IMR-90 (cell line): ENCODE data around the gene ZBTB47. TPM values are rescaled to one million over a fixed set of nuclear protein-coding genes. Genes with fewer than 3 reads are reported as not detected.

Experiments used
- ATAC-seq: fragments of 200-7000 bp; cut with Tn5 transposase; 2 replicates; pipeline ENCODE4 v1.9.1; 2020; ENCODE audit warnings: low read depth, mild to moderate bottlenecking, moderate library complexity
- BruUV-seq: library from RNA; stranded (reverse); fragments of 400-500 nt; replicated peaks from 2 replicates; lab custom pipeline; 2021; lab: Mats Ljungman, UMichigan
- CTCF ChIA-PET: fragments of 300-600 bp; formaldehyde crosslinking; extraction: SDS; loops from one replicate; lab custom pipeline; 2021; ENCODE audit warnings: antibody characterized with exemption; lab: Yijun Ruan, JAX
- POLR2A ChIA-PET: fragments of 300-600 bp; sonication (Branson Sonifier 250); formaldehyde crosslinking; loops from one replicate; lab custom pipeline; 2022; ENCODE audit warnings: antibody characterized with exemption; ENCODE audit not compliant: unreplicated experiment; lab: Charles Lee
- DNase-seq: peaks from one replicate; pipeline ENCODE4 v3.0.0; 2013
- H2AFZ ChIP-seq: replicated peaks from 2 replicates; pipeline ENCODE3; 2013; ENCODE audit warnings: low read length, mild to moderate bottlenecking; ENCODE audit not compliant: poor library complexity
- H2AK5ac ChIP-seq: 2 replicates; pipeline ENCODE4 v1.6.1; 2013; ENCODE audit warnings: low read depth, low read length, inconsistent platforms
- H2AK9ac ChIP-seq: replicated peaks from 2 replicates; pipeline ENCODE3; 2013; ENCODE audit warnings: mild to moderate bottlenecking, low read depth, low read length, moderate library complexity; ENCODE audit not compliant: poor library complexity
- H2BK120ac ChIP-seq: 2 replicates; pipeline ENCODE4 v1.6.1; 2013; ENCODE audit warnings: low read depth, low read length, inconsistent platforms
- H2BK15ac ChIP-seq: 3 replicates; pipeline ENCODE4 v1.6.1; 2013; ENCODE audit warnings: low read depth, low read length, inconsistent platforms
- H2BK20ac ChIP-seq: 2 replicates; pipeline ENCODE4 v1.6.1; 2013; ENCODE audit warnings: low read depth, mild to moderate bottlenecking, inconsistent platforms, low read length, moderate library complexity
- H2BK5ac ChIP-seq: 2 replicates; pipeline ENCODE4 v1.6.1; 2013; ENCODE audit warnings: mild to moderate bottlenecking, low read depth, low read length, inconsistent platforms; ENCODE audit not compliant: poor library complexity, severe bottlenecking
- H3K14ac ChIP-seq: replicated peaks from 2 replicates; pipeline ENCODE4 v1.6.1; 2013; ENCODE audit warnings: low read depth, low read length, inconsistent platforms
- H3K18ac ChIP-seq: 2 replicates; pipeline ENCODE4 v1.6.1; 2013; ENCODE audit warnings: low read depth, low read length, control low read depth
- H3K23ac ChIP-seq: 2 replicates; pipeline ENCODE4 v1.6.1; 2013; ENCODE audit warnings: low read depth, low read length, inconsistent platforms
- H3K27ac ChIP-seq: 2 replicates; pipeline ENCODE4 v1.5.1; 2013; ENCODE audit warnings: mild to moderate bottlenecking, control low read depth, low read length; ENCODE audit not compliant: insufficient read depth
- H3K27me3 ChIP-seq: 2 replicates; pipeline ENCODE4 v1.6.1; 2013; ENCODE audit warnings: low read length; ENCODE audit not compliant: control insufficient read depth, insufficient read depth
- H3K36me3 ChIP-seq: 2 replicates; pipeline ENCODE4 v1.6.1; 2013; ENCODE audit warnings: low read length, mixed read lengths; ENCODE audit not compliant: control insufficient read depth, insufficient read depth
- H3K4ac ChIP-seq: 2 replicates; pipeline ENCODE4 v1.6.1; 2013; ENCODE audit warnings: low read depth, low read length, inconsistent platforms
- H3K4me1 ChIP-seq: 2 replicates; pipeline ENCODE4 v1.6.1; 2013; ENCODE audit warnings: low read length, mixed read lengths; ENCODE audit not compliant: control insufficient read depth, insufficient read depth
- H3K4me2 ChIP-seq: 2 replicates; pipeline ENCODE4 v1.6.1; 2013; ENCODE audit warnings: low read depth, mild to moderate bottlenecking, control low read depth, low read length, moderate library complexity
- H3K4me3 ChIP-seq: 2 replicates; pipeline ENCODE4 v1.5.1; 2013; ENCODE audit warnings: low read depth, mild to moderate bottlenecking, control low read depth, low read length, moderate library complexity; ENCODE audit not compliant: insufficient read depth
- H3K56ac ChIP-seq: 2 replicates; pipeline ENCODE4 v1.6.1; 2013; ENCODE audit warnings: low read length, inconsistent platforms; ENCODE audit not compliant: insufficient read depth; ENCODE audit errors: extremely low read depth
- H3K79me1 ChIP-seq, 2 experiments: 2 replicates each; pipeline ENCODE4 v1.6.1; 2013; ENCODE audit warnings: low read length in 2 of 2, inconsistent platforms in 1 of 2, low read depth in 1 of 2
- H3K9ac ChIP-seq: 2 replicates; pipeline ENCODE4 v1.6.1; 2013; ENCODE audit warnings: low read depth, low read length, control low read depth
- H3K9me1 ChIP-seq: 2 replicates; pipeline ENCODE4 v1.6.1; 2013; ENCODE audit warnings: low read length, inconsistent platforms; ENCODE audit not compliant: insufficient read depth
- H3K9me3 ChIP-seq: 2 replicates; pipeline ENCODE4 v1.6.1; 2013; ENCODE audit warnings: low read length; ENCODE audit not compliant: control insufficient read depth, insufficient read depth
- H4K20me1 ChIP-seq: 2 replicates; pipeline ENCODE4 v1.6.1; 2013; ENCODE audit warnings: low read length, inconsistent platforms; ENCODE audit not compliant: insufficient read depth
- H4K5ac ChIP-seq: 2 replicates; pipeline ENCODE4 v1.6.1; 2013; ENCODE audit warnings: mild to moderate bottlenecking, low read depth, low read length, control low read depth
- H4K8ac ChIP-seq, 2 experiments: 2 replicates each; pipeline ENCODE4 v1.6.1; 2013; ENCODE audit warnings: low read depth in 2 of 2, low read length in 2 of 2, control low read depth in 1 of 2, inconsistent platforms in 1 of 2
- H4K91ac ChIP-seq: 2 replicates; pipeline ENCODE4 v1.6.1; 2013; ENCODE audit warnings: low read depth, low read length, inconsistent platforms; ENCODE audit not compliant: insufficient read depth
- MAZ ChIP-seq: IDR thresholded peaks from 2 replicates; pipeline ENCODE4 v1.6.1; 2012; ENCODE audit warnings: low read depth, mild to moderate bottlenecking, low read length, improper control_type of control experiment, moderate library complexity, borderline replicate concordance
- NFE2L2 ChIP-seq: fragments of 150-350 bp; IDR thresholded peaks from 2 replicates; pipeline ENCODE4 v1.6.1; 2016; ENCODE audit warnings: low read depth, mild to moderate bottlenecking, low read length
- POLR2A ChIP-seq: IDR thresholded peaks from 2 replicates; pipeline ENCODE4 v1.6.1; 2012; ENCODE audit warnings: mild to moderate bottlenecking, low read depth, low read length
- RCOR1 ChIP-seq: IDR thresholded peaks from 2 replicates; pipeline ENCODE4 v1.6.1; 2012; ENCODE audit warnings: mild to moderate bottlenecking, low read length, improper control_type of control experiment; ENCODE audit not compliant: insufficient replicate concordance
- RFX5 ChIP-seq: IDR thresholded peaks from 2 replicates; pipeline ENCODE4 v1.8.0; 2012; ENCODE audit warnings: low read depth, mild to moderate bottlenecking, low read length, moderate library complexity
- SMC3 ChIP-seq: fragments of 150-350 bp; IDR thresholded peaks from 2 replicates; pipeline ENCODE4 v1.6.1; 2016; ENCODE audit warnings: low read depth, mild to moderate bottlenecking, antibody characterized with exemption, low read length, moderate library complexity
- WGBS, 2 experiments: methylation state at CpG; one replicate each; pipeline versions ENCODE4 v1.1.5 to v1.1.7; 2013; ENCODE audit warnings: missing lambda C conversion rate in 2 of 2; ENCODE audit not compliant: insufficient read length in 1 of 2; ENCODE audit errors: extremely low coverage in 2 of 2; 5-methylcytosine and 5-hydroxymethylcytosine counted together
- dilution Hi-C: fragments of 300-500 bp; cut with HindIII; formaldehyde crosslinking; loops from one replicate; pipeline ENCODE4 v1.14.3; 2018; ENCODE audit warnings: low sequenced_read_pairs; ENCODE audit not compliant: unreplicated experiment
- in situ Hi-C: fragments of 300-500 bp; cut with MboI; formaldehyde crosslinking; loops from 3 replicates; pipeline ENCODE4 v1.14.3; 2019; ENCODE audit warnings: low sequenced_read_pairs, inconsistent platforms, mixed read lengths
- intact Hi-C: fragments of 100-400 bp; cut with micrococcal nuclease; formaldehyde crosslinking; loops from 2 replicates; pipeline ENCODE4 v1.10.0; 2022
- polyA plus RNA-seq, 3 experiments: library from polyadenylated mRNA; depleted of rRNA; stranded (reverse); fragments of >200 nt; gene quantifications; 2 replicates each; pipeline ENCODE4 v1.2.3, GENCODE V29; 2012; ENCODE audit warnings: low replicate concordance in 1 of 3
- total RNA-seq: library from RNA; depleted of rRNA; stranded (reverse); fragments of >200 nt; gene quantifications from 2 replicates; pipeline ENCODE4 v1.2.3, GENCODE V29; 2012
- TF ChIP-seq, protein P1 (sequence below): fragments of 150-350 bp; IDR thresholded peaks from 2 replicates; pipeline ENCODE4 v1.6.1; 2016; ENCODE audit warnings: low read depth, mild to moderate bottlenecking, low read length, moderate library complexity, borderline replicate concordance

Gene ZBTB47
- total and polyA plus RNA-seq, 2 of the 4 experiments (the other 2 are of a cell fraction), result 10.9 to 16.8 TPM

DNA sequence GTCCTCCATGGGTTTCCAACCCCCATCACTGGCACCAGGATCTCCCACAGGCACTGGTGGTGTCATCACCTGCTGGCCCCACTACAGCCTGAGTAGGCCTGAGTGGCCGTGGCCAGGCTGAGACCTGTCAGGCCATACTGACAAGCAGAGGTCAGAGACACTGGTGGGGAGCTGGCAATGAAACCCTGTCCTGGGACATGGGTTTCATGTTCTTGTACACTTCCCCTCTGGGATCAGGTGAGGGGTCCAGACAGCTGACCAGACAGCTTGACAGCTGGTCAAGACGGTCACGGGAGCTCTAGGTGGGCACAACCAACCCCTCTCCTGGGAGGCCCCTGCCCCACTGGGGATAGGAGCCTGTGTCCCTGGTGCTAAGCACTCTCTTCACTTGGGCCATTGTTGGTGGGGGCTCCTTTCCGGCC lies 13.1 kb downstream of the ZBTB47 start (continued):
- TF ChIP-seq NFE2L2 (no peak), MAZ (no peak), POLR2A (no peak), RCOR1 (no peak)

DNA sequence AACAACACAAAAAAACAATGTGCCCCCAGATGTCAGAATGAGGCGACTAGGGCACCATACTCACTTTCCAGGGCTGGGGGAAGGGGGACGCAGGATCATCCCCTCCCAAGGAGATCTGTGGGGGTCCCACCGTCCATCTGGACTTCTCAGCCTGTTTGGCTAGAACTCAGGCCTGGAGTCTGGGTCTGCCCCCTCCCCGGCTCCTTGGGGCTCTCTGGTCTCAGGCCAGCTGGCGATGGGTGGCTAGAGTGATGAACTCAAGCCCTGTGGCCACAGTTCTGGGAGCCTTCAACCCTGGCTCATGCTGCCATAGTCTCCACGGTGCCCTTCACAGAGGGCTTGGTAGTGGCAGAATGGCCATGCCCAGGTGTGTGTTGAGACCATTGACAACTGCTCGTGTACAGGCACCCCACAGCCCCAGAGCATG lies 13.6 kb downstream of the ZBTB47 start:
- H3K27ac ChIP-seq, result no peak overlapping the region
- TF ChIP-seq RFX5, result no peak
- TF ChIP-seq, protein P1, sequence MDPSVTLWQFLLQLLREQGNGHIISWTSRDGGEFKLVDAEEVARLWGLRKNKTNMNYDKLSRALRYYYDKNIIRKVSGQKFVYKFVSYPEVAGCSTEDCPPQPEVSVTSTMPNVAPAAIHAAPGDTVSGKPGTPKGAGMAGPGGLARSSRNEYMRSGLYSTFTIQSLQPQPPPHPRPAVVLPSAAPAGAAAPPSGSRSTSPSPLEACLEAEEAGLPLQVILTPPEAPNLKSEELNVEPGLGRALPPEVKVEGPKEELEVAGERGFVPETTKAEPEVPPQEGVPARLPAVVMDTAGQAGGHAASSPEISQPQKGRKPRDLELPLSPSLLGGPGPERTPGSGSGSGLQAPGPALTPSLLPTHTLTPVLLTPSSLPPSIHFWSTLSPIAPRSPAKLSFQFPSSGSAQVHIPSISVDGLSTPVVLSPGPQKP, result no peak
- no peak for TF ChIP-seq MAZ
- TF ChIP-seq SMC3, result no peak
- H2BK15ac ChIP-seq, result no peak overlapping the region
- H2AK9ac ChIP-seq, result peak overlapping the region; percentile 28
- no peak overlapping the region for H3K4ac ChIP-seq
- BruUV-seq, result no TSS peak
- no peak overlapping the region for H3K23ac ChIP-seq
- H3K4me2 ChIP-seq, result no peak overlapping the region
- no peaks in the 10 kb centered on the region for H3K79me1 ChIP-seq
- H3K18ac ChIP-seq, result no peak overlapping the region
- H3K36me3 ChIP-seq, result no peaks in the 10 kb centered on the region
- no peak for ATAC-seq
- H3K27me3 ChIP-seq, result peaks cover 7% of the 10 kb centered on the region; the same call in 1 of the 2 replicates
- POLR2A ChIA-PET, result no interaction called here
- no peak overlapping the region for H3K9ac ChIP-seq
- no peaks in the 10 kb centered on the region; the same call in 1 of the 2 replicates for H3K4me1 ChIP-seq
- no peak overlapping the region for H3K14ac ChIP-seq
- no peak overlapping the region for H2AK5ac ChIP-seq
- H3K9me3 ChIP-seq, result peaks cover 3% of the 10 kb centered on the region
- CTCF ChIA-PET, result interaction anchor here (1.0 kb wide), 1 partner anchor 14 kb away, joined by 4 read pairs; the partner anchor contains the start of gene ZBTB47
- no peak overlapping the region for H4K91ac ChIP-seq
- no peaks in the 10 kb centered on the region; the same call in 1 of the 2 replicates for H4K20me1 ChIP-seq
- no peak overlapping the region for H2BK120ac ChIP-seq
- H4K5ac ChIP-seq, result no peak overlapping the region
- no peak overlapping the region for H2BK5ac ChIP-seq
- DNase-seq, result no peak
- no peak overlapping the region for H3K56ac ChIP-seq
- H3K4me3 ChIP-seq, result no peak overlapping the region
- dilution Hi-C loops (no loop called here), in situ Hi-C loops (no loop called here), intact Hi-C loops (no loop called here)
- 100% methylated on average over 1 of the region's 7 CpGs; no CpG with 5 or more reads in 1 of the 2 experiments for WGBS, 2 experiments
- peak overlapping the region; percentile 46 for H2AFZ ChIP-seq
- peaks cover 3% of the 10 kb centered on the region; the same call in 1 of the 2 replicates for H3K9me1 ChIP-seq
- no peak overlapping the region for H2BK20ac ChIP-seq
- H4K8ac ChIP-seq, result no peak overlapping the region
